Fibroblast of lung (primary cell): ENCODE data around the gene CRACDL. TPM values are rescaled to one million over a fixed set of nuclear protein-coding genes. Genes with fewer than 3 reads are reported as not detected.

Experiments used
- DNase-seq, 2 donors: peaks; one replicate each; pipeline versions ENCODE4 v3.0.0 to v3.0.0-alpha.2; 2010; ENCODE audit warnings: low read depth in 2 of 2
- H2AFZ ChIP-seq: 2 replicates; pipeline ENCODE4 v1.5.1; 2012; ENCODE audit warnings: low read length, control low read depth, inconsistent platforms
- H3K27ac ChIP-seq: 2 replicates; pipeline ENCODE4 v1.5.1; 2011; ENCODE audit warnings: low read length, control low read depth; ENCODE audit not compliant: insufficient read depth
- H3K27me3 ChIP-seq: 2 replicates; pipeline ENCODE4 v1.5.1; 2011; ENCODE audit warnings: mild to moderate bottlenecking, low read length; ENCODE audit not compliant: control insufficient read depth, insufficient read depth
- H3K36me3 ChIP-seq: 2 replicates; pipeline ENCODE4 v1.5.1; 2011; ENCODE audit warnings: low read length; ENCODE audit not compliant: control insufficient read depth, insufficient read depth
- H3K4me1 ChIP-seq: 2 replicates; pipeline ENCODE4 v1.5.1; 2011; ENCODE audit warnings: low read length; ENCODE audit not compliant: control insufficient read depth, insufficient read depth; ENCODE audit errors: extremely low read depth
- H3K4me2 ChIP-seq: 2 replicates; pipeline ENCODE4 v1.5.1; 2011; ENCODE audit warnings: low read length, control low read depth; ENCODE audit not compliant: insufficient read depth; ENCODE audit errors: extremely low read depth
- H3K4me3 ChIP-seq, 4 experiments: fragments of 200-600 bp in 1 of 4; sonication (generic) in 1 of 4; replicated peaks in 1 of 4; 2 replicates each; pipeline ENCODE4 v1.5.1; 2011 to 2016; ENCODE audit warnings: low read length in 4 of 4, low read depth in 3 of 4, mild to moderate bottlenecking in 3 of 4, control low read depth in 2 of 4, inconsistent platforms in 1 of 4, mixed read lengths in 1 of 4; ENCODE audit not compliant: insufficient read depth in 1 of 4; ENCODE audit errors: control extremely low read depth in 1 of 4
- H3K79me2 ChIP-seq: 2 replicates; pipeline ENCODE4 v1.5.1; 2012; ENCODE audit warnings: mild to moderate bottlenecking, low read length, inconsistent platforms; ENCODE audit not compliant: control insufficient read depth, insufficient read depth
- H3K9ac ChIP-seq: 2 replicates; pipeline ENCODE4 v1.5.1; 2011; ENCODE audit warnings: mild to moderate bottlenecking, low read length, control low read depth; ENCODE audit not compliant: insufficient read depth
- H3K9me3 ChIP-seq: 2 replicates; pipeline ENCODE4 v1.5.1; 2012; ENCODE audit warnings: low read depth, low read length; ENCODE audit not compliant: control insufficient read depth, insufficient read depth
- H4K20me1 ChIP-seq: 2 replicates; pipeline ENCODE4 v1.5.1; 2011; ENCODE audit warnings: low read length; ENCODE audit not compliant: control insufficient read depth, insufficient read depth; ENCODE audit errors: extremely low read depth
- EZH2 ChIP-seq: IDR thresholded peaks from 2 replicates; pipeline ENCODE4 v1.5.1; 2012; ENCODE audit warnings: low read length, control low read depth, mild to moderate bottlenecking; ENCODE audit errors: missing control alignments
- polyA plus RNA-seq, 2 donors: library from polyadenylated mRNA; depleted of rRNA in 1 of 2; stranded (reverse) in 1 of 2; unstranded in 1 of 2; fragments of >200 nt; gene quantifications; 2 replicates each; pipeline ENCODE4 v1.2.1, GENCODE V29; 2011 to 2012; ENCODE audit warnings: missing spikeins in 1 of 2
- total RNA-seq: library from RNA; depleted of rRNA; stranded (reverse); fragments of >200 nt; gene quantifications from 2 replicates; pipeline ENCODE4 v1.2.1, GENCODE V29; 2014
- TF ChIP-seq, protein P1 (sequence below), 2 donors: IDR thresholded peaks in 1 of 2; conservative IDR thresholded peaks in 1 of 2; 1 replicate in 1 of 2; 2 replicates in 1 of 2; pipeline ENCODE4 v1.5.1; 2011 to 2012; ENCODE audit warnings: low read length in 2 of 2, control low read depth in 1 of 2, inconsistent platforms in 1 of 2, low read depth in 1 of 2, mild to moderate bottlenecking in 1 of 2

CRACDL gene
- total and polyA plus RNA-seq, 2 donors (not counting 1 experiment from before 2014, with no cell fraction given): not detected

DNA sequence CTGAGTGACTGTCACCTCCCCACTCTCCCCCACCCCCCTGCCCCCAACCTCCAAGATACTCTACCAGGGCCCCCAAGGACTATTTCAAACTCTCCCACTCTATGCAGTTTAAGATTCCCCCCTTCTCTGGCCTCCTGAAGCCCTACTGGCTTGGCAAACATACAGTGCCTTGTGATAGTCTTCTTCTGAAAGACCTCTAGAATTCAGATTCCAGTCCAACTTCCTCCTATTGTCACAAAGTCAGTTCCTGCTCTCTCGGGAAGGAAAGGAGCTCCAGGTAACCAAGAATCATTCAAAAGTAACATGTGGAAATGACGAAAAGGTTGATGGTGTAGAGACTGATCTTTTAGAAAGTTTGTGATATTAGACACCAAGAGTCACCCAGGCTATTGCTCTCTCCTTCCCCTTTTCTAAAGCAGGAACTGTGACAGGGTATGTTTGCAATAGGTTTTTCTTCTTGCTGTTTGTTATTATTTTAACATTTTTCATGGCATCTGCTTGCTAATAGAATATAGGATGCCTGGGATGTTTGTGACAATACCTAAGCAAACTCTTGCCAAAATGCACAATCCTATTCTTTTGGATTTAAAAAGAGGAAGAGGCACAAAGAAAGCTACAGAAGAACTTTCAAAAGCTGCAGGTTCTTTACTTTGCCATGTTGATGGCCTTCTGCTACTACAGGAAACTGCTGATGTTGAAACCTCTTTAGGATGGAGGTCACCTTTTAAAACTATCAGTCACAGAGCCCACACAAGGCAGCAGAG is 111.6 kb downstream of the CRACDL start:
- Histone ChIP-seq H3K27ac (no peak overlapping the region), H3K4me2 (no peak overlapping the region), H3K36me3 (no peaks in the 10 kb centered on the region), H3K27me3 (peaks cover 12% of the 10 kb centered on the region), H3K9ac (no peak overlapping the region), H3K4me1 (no peaks in the 10 kb centered on the region), H3K79me2 (no peaks in the 10 kb centered on the region), H3K4me3 (no peak overlapping the region), H4K20me1 (no peaks in the 10 kb centered on the region), H3K9me3 (no peaks in the 10 kb centered on the region), H2AFZ (no peak overlapping the region)
- TF ChIP-seq EZH2: no peak
- no peak for DNase-seq

DNA sequence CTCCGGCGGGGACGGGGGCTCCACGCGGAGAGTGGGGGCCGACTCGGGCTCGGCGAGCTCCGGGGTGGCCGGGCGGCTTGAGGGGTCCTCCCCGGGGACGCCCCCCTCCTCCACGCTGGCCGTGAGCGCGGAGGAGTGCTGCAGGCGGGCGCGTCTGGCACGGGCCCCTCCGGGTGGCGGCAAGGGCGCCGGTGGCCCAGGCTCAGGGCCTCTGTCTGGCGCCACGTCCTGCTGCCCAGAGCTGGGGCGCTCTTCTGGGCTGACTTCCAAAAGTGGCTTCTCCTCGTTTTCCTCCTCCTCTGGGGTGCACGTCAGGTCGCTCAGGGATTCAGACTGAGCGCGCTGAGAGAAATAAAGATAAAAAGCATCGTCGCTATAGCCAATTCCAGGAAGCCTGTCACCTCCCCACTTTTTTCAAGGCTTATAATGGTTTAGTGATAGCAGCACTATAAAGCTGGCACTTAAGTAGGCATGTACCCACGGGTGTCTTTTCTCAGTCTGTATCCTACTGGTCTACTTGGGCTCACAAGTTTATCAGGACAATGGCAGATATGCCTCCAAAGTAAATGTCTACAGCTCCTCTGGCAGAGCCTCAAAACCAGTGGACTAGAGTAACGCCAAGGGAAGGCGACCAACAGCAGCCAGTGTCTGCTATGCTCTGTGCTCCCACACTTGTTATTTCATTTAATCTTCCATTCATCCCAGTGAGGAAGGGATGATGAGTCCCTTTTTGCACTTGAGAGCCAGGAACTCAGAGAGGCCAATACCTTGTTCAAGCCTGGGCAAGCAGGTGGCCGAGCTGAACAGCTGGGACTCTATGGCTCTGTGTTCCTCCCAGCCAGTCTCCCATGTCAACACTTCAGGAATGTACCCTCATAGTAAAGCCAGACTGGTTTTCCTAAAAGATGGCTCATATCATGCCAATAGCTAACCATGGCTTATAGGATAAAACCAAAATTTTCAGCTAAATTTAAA is 112.5 kb downstream of the CRACDL start:
- Histone ChIP-seq H3K27ac (no peak overlapping the region), H3K9ac (no peak overlapping the region), H3K4me2 (no peak overlapping the region), H2AFZ (no peak overlapping the region), H3K9me3 (no peaks in the 10 kb centered on the region), H3K4me1 (no peaks in the 10 kb centered on the region), H4K20me1 (no peaks in the 10 kb centered on the region), H3K36me3 (no peaks in the 10 kb centered on the region), H3K27me3 (peaks cover 12% of the 10 kb centered on the region), H3K79me2 (no peaks in the 10 kb centered on the region), H3K4me3 (no peak overlapping the region)
- TF ChIP-seq EZH2: peak; percentile 8
- TF ChIP-seq, protein P1, sequence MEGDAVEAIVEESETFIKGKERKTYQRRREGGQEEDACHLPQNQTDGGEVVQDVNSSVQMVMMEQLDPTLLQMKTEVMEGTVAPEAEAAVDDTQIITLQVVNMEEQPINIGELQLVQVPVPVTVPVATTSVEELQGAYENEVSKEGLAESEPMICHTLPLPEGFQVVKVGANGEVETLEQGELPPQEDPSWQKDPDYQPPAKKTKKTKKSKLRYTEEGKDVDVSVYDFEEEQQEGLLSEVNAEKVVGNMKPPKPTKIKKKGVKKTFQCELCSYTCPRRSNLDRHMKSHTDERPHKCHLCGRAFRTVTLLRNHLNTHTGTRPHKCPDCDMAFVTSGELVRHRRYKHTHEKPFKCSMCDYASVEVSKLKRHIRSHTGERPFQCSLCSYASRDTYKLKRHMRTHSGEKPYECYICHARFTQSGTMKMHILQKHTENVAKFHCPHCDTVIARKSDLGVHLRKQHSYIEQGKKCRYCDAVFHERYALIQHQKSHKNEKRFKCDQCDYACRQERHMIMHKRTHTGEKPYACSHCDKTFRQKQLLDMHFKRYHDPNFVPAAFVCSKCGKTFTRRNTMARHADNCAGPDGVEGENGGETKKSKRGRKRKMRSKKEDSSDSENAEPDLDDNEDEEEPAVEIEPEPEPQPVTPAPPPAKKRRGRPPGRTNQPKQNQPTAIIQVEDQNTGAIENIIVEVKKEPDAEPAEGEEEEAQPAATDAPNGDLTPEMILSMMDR (conservative IDR thresholded peaks at IDR 0.05 in 1 of 2, IDR thresholded peaks at IDR 0.05 in 1 of 2; ENCODE audit: low read depth in 1 of 2, low read length in 2 of 2): no peak
- no peak for DNase-seq

DNA sequence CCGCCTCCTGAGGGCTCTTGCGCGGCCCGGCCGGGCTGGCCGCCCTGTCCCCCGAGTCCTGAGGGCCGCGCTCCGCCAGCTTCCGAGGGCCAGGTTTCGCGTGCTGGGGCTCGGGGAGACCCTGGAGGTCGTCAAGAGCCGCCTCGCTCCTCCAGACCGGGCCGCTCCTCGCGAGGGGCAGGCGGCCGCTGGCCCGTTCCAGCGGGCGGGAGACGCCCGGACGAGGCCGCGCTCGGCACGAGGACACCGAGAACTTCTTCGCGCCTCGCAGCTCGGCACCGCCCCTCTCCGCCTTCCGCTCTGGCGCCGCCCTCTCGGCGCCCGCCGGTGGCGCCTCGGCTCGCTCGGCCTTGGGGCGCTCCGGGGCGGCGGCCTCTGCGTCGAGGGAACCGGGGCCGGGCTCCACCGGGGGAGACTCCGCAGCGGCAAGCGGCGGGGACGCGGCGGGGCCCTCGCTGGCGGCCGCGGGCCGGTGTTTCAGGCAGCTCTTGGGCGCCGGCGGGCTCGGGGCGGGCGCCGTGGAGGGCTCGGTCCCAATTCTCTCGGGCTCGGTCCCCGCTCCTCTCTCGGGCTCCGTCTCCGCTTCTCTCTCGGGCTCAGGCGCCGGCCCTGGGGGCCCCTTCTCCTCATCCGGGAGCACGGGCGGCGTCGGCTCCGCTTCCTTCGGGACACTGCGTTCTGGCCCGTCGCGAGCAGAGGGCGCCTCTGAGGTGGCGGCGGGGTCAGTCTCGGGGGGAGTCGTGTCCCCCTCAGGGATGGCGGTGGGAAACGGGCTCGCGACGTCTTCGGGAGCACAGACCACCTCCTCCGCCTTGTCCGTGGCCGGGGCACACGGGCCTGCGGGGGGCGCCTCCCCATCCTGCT is 113.5 kb downstream of the CRACDL start:
- H3K36me3 ChIP-seq: no peaks in the 10 kb centered on the region
- no peaks in the 10 kb centered on the region for H3K79me2 ChIP-seq
- H3K4me3 ChIP-seq: no peak overlapping the region
- peak; percentile 54 for TF ChIP-seq EZH2
- TF ChIP-seq, protein P1 (conservative IDR thresholded peaks at IDR 0.05 in 1 of 2, IDR thresholded peaks at IDR 0.05 in 1 of 2; ENCODE audit: low read depth in 1 of 2, low read length in 2 of 2): peak in 1 of 2 donors; percentile 24
- no peaks in the 10 kb centered on the region for H4K20me1 ChIP-seq
- no peaks in the 10 kb centered on the region for H3K9me3 ChIP-seq
- H3K4me2 ChIP-seq: peak overlapping the region; percentile 25
- H2AFZ ChIP-seq: no peak overlapping the region
- H3K4me1 ChIP-seq: no peaks in the 10 kb centered on the region
- DNase-seq: no peak
- no peak overlapping the region for H3K9ac ChIP-seq
- H3K27ac ChIP-seq: no peak overlapping the region
- peaks cover 12% of the 10 kb centered on the region for H3K27me3 ChIP-seq
